KOPT-K1 (cell line): Measurements from ENCODE around the gene TBCE.
A peak's percentile ranks its signal among the peaks of the same experiment; 100 is the strongest.

ENCODE experiments used
- H3K27ac ChIP-seq: fragments of 200-600 bp; sonication (generic); 2 replicates; pipeline ENCODE4 v1.5.1; 2016; ENCODE audit warnings: antibody characterized with exemption, mild to moderate bottlenecking, low read depth, low read length; ENCODE audit not compliant: poor library complexity, severe bottlenecking
- H3K36me3 ChIP-seq: fragments of 200-600 bp; sonication (generic); 2 replicates; pipeline ENCODE4 v1.5.1; 2017; ENCODE audit warnings: antibody characterized with exemption, mild to moderate bottlenecking, low read length, moderate library complexity; ENCODE audit not compliant: insufficient read depth
- H3K9me3 ChIP-seq: fragments of 200-600 bp; sonication (generic); 2 replicates; pipeline ENCODE4 v1.5.1; 2017; ENCODE audit warnings: antibody characterized with exemption, low read length, mild to moderate bottlenecking; ENCODE audit not compliant: insufficient read depth, poor library complexity, severe bottlenecking

Gene TBCE

DNA sequence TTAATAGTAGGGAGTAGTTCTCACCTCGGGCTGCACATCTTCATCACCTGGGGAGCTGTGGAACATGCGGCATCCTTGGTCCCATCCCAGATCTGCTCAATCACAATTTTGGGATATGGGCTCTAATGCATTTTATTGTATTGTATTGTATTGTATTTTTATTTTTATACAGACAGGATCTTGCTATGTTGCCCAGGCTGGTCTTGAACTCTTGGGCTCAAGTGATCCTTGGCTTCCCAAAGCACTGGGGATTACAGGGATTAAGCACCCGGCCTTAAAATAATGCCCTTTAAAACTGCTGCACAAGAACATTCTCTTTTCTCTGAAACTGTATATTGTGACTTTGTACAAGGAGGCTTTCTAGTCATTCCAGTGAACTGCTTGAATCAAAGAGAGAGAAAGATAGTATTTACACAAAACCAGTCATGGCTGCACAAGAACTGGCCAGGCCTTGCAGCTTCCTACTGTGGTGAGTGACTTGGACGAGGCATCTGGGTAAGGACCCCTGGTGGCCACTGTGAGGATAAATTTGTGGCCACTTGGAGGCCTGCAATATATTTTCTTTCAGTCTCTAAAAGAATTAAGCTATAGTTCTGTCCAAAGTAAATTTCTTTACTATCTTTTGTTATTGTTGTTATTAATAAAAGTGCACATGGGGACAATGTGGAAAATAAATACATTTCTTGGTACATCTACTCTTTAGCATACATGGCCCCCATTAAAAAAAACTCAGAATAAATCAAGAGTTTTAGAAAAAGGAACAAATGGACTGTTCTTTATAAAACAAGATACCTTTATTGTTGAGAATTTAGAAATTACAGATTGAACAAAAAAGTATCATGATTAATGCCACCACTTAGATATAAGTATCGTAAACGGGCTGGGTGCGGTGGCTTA is 48.0 kb downstream of the TBCE start:
- H3K27ac ChIP-seq: no peak overlapping the region
- H3K36me3 ChIP-seq: peaks cover 21% of the 10 kb centered on the region

DNA sequence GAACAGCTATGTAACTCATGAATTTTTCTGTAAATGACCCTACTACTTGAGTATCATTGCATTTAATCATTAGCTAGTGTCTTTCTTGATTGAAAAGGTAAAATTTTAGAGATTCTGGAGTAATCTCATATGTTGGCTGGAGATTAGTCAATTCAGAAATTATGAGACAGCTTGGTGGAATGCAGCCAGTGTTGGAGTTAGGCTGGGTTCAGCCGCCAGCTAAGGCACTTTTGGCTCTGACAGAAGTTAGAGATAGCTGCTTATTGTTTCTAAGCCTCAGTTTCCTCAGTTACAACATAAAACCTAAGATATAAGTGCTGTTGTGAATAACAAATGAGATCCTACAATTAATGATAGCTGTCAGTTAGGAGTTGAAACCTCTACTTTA is 49.4 kb downstream of the TBCE start:
- H3K36me3 ChIP-seq: peaks cover 21% of the 10 kb centered on the region
- H3K9me3 ChIP-seq: no peaks in the 10 kb centered on the region
- H3K27ac ChIP-seq: no peak overlapping the region

More for the DNA sequence above, 48.0 kb downstream of the TBCE start:
- no peaks in the 10 kb centered on the region for H3K9me3 ChIP-seq

DNA sequence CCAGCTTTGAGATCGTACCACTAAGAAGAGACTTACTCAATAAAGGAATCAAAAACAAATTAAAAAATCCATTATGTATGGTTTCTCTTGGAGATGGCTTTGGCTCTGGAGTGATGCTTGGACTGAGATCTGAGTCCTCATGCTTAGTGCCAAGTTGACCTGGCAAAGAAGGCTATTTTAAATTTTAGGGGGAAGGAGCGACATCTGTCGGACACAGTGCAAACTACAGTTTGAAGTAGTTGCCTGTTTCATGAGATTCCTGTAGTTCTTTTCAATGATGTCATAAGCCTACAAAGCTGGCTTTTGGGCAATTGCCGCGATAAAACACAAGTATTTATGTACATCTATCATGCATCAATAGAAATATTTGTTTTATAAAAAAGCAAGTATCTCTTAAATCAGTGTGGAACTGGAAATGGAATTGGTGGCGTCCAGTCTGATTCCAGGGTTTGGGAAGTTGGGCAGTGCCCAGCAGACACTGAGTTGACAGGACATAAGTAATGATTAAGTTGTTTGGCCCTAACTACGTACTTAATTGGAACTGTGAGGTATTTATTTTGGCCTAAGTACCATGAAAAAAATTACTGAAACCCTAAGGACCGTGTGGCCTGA is 50.0 kb downstream of the TBCE start:
- Histone ChIP-seq H3K9me3 (no peaks in the 10 kb centered on the region), H3K27ac (no peak overlapping the region), H3K36me3 (peaks cover 21% of the 10 kb centered on the region)

DNA sequence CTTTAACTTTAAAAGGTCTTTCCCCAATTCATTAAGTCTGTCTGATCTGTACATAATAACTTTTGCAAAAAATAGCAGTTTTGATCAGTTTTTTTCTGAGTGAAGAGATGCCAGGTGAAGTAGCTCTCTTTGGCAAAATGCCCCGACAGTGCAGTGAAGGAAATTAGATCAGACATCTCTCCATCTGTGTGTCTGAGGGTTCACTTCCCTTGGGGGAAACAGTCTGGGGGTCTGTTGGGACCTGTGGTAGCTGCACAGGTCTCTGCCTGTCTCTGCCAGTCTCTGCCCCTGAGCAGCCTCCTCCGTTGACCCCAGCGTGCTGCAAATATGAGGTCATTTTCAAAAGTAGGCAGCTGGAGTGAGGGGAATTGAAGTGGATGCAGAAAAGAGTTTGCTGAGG is 54.5 kb downstream of the TBCE start:
- peaks cover 11% of the 10 kb centered on the region for H3K36me3 ChIP-seq
- H3K9me3 ChIP-seq: no peaks in the 10 kb centered on the region
- H3K27ac ChIP-seq: peak overlapping the region; percentile 15

DNA sequence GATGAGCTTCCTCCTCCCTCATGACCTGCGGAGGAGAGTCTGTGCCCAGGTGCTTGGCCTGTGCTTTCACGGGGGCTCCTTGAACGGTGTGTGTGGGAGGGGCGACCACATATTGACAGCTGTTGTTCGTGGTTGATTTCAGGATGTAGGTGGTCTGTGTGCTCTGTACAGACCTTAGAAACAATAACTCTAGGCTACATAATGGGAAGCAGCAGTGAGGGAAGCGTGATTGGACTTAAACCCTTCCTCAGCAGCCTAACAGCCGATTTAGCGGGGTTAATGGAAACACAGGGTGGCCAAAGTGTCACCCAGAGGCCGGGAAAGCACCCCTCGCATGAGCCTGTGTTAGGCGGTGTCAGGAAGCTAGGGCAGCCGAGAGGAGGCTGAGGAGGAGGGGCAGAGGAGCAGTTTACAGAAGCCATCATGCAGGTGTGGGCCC is 56.0 kb downstream of the TBCE start:
- Histone ChIP-seq H3K27ac (peak overlapping the region; percentile 44), H3K36me3 (peaks cover 10% of the 10 kb centered on the region), H3K9me3 (no peaks in the 10 kb centered on the region)

DNA sequence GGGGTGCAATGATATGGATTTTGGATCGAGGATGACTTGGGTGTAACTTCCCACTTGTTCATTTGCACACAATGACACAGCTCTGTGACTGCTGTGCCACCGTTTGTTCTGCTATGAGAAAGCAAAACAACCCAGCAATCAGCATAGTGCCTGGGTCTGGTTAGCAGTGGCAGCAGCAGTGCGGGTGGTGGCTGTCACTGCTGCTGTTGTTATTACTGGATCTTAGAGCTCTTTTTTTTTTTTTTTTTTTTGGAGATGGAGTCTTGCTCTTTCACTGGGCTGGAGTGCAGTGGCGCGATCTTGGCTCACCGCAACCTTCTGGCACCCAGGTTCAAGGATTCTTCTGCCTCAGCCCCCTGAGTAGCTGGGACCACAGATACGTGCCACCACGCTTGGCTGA is 56.9 kb downstream of the TBCE start:
- Histone ChIP-seq H3K9me3 (no peaks in the 10 kb centered on the region), H3K36me3 (peaks cover 7% of the 10 kb centered on the region; the same call in 1 of the 2 replicates), H3K27ac (peak overlapping the region; percentile 44)

DNA sequence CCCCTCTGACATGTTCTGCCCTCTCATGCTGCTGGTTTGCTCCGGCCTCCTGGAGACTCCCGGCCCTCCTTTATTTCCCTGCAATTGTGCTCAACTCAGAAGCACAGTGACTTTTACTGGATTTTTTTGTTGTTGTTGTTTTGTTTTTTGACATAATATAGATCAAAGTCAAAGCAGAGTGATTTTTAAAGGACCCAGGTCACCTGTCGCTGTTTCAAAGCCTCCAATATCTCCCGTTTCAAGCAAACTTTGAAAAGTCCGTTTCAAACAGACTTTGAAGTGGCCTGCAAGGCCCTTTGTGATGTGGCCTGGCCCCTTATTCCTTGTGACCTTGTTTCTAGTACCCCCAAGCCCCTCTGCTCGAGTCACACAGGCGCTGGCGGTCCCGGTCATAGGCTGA is 58.1 kb downstream of the TBCE start:
- H3K9me3 ChIP-seq: no peaks in the 10 kb centered on the region
- H3K27ac ChIP-seq: no peak overlapping the region
- H3K36me3 ChIP-seq: peaks cover 7% of the 10 kb centered on the region; the same call in 1 of the 2 replicates

DNA sequence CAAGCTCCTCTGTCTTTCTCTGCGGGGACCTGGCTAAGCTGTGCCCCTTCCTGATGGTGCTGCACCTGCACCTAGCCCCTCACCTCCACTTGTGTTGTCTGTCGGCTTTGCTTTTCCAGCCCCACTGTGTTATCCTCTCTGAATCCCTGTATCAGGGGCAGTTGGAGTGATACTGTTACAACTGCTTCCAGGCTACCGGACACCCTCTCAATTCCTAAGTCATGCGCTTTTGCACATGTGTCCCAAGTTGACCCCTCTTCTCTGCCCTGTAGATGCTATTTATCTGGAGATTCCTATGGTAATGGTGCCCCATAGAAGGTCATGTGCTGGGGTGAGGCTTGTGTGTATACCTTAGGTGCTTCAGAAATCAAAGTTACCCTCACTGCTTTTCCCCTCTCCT is 58.9 kb downstream of the TBCE start:
- Histone ChIP-seq H3K9me3 (no peaks in the 10 kb centered on the region), H3K36me3 (peaks cover 7% of the 10 kb centered on the region; the same call in 1 of the 2 replicates), H3K27ac (no peak overlapping the region)

DNA sequence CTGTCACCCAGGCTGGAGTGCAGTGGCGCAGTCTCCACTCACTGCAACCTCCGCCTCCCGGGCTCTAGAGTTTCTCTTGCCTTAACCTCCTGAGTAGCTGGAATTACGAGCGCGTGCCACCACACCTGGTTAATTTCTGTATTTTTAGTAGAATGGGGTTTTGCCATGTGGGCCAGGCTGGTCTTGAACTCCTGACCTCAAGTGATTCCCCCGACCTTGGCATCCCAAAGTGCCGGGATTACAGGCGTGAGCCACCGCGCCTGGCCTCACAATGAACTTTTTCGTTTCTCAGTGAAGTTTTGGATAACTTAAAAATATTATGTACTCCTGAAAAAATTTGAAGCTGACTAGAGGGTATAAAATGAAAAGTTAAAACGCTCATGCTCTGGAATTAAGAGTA is 59.5 kb downstream of the TBCE start:
- Histone ChIP-seq H3K27ac (no peak overlapping the region), H3K36me3 (peaks cover 7% of the 10 kb centered on the region; the same call in 1 of the 2 replicates)

DNA sequence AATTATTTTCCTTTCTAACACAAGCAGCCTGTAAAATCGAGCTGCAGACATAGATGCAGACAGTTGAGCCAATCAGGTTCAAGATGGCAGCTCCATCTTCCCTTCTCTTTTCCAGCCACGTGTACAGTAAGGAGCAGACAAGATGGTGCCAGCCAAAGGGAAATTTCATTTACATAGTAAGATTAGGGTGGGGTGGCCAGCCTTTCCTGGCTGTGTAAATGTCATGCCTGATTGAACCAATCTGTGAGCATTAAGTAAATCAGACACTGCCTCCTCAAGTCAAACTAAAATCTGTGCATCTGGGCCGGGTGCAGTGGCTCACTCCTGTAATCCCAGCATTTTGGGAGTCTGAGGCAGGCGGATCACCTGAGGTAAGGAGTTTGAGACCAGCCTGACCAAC is 60.2 kb downstream of the TBCE start:
- H3K36me3 ChIP-seq: peaks cover 7% of the 10 kb centered on the region; the same call in 1 of the 2 replicates
- H3K9me3 ChIP-seq: no peaks in the 10 kb centered on the region
- no peak overlapping the region for H3K27ac ChIP-seq

More for the DNA sequence above, 59.5 kb downstream of the TBCE start:
- no peaks in the 10 kb centered on the region for H3K9me3 ChIP-seq

DNA sequence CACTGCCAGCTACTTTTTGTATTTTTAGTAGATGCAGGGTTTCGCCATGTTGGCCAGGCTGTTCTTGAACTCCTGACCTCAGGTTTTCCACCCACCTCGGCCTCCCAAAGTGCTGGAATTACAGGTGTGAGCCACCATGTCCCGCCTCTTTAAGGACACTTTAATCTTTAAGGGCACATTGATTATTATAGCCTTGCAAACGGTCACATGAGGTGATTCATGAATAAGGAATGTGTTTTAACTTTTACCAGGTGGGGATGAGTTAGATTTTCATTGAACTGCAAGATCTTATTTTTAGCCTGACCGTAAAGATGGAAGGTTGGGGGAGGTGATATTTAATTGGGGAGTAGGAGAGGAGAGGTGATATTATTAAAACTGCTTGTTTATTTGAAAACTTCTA is 61.9 kb downstream of the TBCE start:
- no peak overlapping the region for H3K27ac ChIP-seq
- H3K9me3 ChIP-seq: no peaks in the 10 kb centered on the region
- H3K36me3 ChIP-seq: peaks cover 19% of the 10 kb centered on the region

DNA sequence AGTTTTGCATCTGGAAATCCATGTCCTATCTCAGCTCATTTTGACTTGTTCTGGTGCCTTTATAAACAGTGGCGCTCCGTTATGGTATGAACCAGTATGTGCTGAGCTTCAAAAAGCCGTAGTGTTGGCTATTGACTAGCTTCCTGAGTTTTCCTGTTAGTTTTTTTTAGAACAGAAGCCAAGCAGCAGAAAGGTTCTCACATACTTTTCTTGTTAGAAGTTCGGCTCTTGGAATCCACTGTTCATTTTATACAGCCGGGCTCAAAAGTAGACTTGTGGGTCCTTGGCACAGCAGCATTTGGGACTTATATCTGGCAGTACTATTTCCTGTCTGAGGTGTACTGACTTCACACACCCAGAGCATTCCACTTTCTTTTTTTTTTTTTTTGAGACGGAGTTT is 63.8 kb downstream of the TBCE start:
- peaks cover 27% of the 10 kb centered on the region for H3K36me3 ChIP-seq
- no peak overlapping the region for H3K27ac ChIP-seq
- no peaks in the 10 kb centered on the region for H3K9me3 ChIP-seq

DNA sequence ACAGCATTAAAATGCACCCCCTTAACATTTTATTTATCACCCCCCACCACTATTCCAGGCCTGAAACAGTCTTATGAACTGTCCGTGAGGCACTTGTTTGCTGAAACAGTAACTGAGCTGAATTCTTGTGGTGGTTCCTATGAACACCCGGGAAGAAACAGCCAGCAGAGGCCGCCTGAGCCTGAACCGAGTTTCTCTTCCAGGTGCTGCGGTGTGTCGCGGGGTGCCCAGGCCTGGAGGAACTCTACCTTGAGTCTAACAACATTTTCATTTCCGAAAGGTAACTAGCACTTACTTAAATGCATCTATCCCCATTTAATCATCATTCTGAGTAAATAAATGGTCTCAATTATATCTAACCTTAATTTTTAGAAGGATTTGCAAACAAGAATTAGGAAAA is 66.8 kb downstream of the TBCE start:
- Histone ChIP-seq H3K9me3 (no peaks in the 10 kb centered on the region), H3K36me3 (peaks cover 51% of the 10 kb centered on the region), H3K27ac (no peak overlapping the region)

DNA sequence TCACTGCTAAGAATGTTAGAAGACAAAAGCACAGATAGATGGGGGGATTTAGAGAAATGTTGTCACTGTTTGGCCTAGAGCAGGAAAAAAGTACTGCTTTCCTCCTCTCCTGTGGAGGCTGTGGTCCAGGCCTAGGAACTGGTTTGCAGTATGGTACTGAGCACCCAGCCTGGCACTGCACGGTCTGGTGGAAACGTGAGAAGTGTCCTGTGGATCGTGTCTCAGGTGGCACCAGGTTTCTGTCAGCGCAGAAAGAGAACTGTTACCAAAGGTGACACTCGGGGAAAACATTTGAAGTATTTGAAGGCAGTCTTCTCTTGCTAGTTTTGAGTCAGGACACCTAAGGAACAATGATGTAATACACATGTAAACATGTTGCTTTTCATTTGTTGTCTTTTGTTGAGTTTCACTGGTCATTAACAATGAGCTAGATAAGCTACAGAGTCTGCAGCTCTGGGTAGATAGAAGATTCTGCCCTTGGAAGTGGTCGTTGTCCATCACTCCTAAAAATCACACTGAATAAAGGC is 74.0 kb downstream of the TBCE start:
- Histone ChIP-seq H3K9me3 (no peaks in the 10 kb centered on the region), H3K36me3 (peaks cover 87% of the 10 kb centered on the region), H3K27ac (no peak overlapping the region)

DNA sequence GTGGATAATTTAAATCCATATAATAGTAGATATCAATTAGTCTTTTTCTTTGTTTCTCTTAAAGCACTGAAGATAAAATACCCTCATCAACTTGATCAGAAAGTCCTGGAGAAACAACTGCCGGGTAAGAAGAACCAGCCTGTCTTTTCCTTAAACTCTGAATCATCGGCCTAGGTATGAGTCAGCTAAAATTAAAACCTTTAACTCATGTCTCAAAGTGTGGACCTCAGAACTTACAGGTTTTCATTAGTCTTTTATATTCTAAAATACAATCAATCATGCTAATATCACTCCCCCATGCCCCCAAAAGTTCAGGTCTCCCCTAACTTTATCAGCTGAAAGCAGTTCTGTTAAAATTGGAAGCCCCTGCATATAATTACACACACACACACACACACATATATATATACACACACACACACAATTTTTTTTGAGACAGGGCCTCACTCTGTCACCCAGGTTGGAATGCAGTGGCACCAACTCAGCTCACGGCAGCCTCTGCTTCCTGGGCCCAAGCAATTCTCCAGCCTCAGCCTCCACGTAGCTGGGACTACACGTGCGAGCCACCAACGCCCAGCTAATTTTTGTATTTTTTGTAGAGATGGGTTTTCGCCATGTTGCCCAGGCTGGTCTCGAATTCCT is 75.7 kb downstream of the TBCE start:
- peaks cover 87% of the 10 kb centered on the region for H3K36me3 ChIP-seq
- no peaks in the 10 kb centered on the region for H3K9me3 ChIP-seq
- no peak overlapping the region for H3K27ac ChIP-seq
